IMR-90 (cell line): ENCODE measurements around the gene CALY. TPM values are rescaled to one million over a fixed set of nuclear protein-coding genes. Genes with fewer than 3 reads are reported as not detected.

ENCODE experiments used
- ATAC-seq: fragments of 200-7000 bp; cut with Tn5 transposase; 2 replicates; pipeline ENCODE4 v1.9.1; 2020; ENCODE audit warnings: low read depth, mild to moderate bottlenecking, moderate library complexity
- BruUV-seq: library from RNA; stranded (reverse); fragments of 400-500 nt; replicated peaks from 2 replicates; lab custom pipeline; 2021; lab: Mats Ljungman, UMichigan
- CTCF ChIA-PET: fragments of 300-600 bp; formaldehyde crosslinking; extraction: SDS; loops from one replicate; lab custom pipeline; 2021; ENCODE audit warnings: antibody characterized with exemption; lab: Yijun Ruan, JAX
- POLR2A ChIA-PET: fragments of 300-600 bp; sonication (Branson Sonifier 250); formaldehyde crosslinking; loops from one replicate; lab custom pipeline; 2022; ENCODE audit warnings: antibody characterized with exemption; ENCODE audit not compliant: unreplicated experiment; lab: Charles Lee
- DNase-seq: peaks from one replicate; pipeline ENCODE4 v3.0.0; 2013
- H2AFZ ChIP-seq: replicated peaks from 2 replicates; pipeline ENCODE3; 2013; ENCODE audit warnings: low read length, mild to moderate bottlenecking; ENCODE audit not compliant: poor library complexity
- H2AK5ac ChIP-seq: 2 replicates; pipeline ENCODE4 v1.6.1; 2013; ENCODE audit warnings: low read depth, low read length, inconsistent platforms
- H2AK9ac ChIP-seq: replicated peaks from 2 replicates; pipeline ENCODE3; 2013; ENCODE audit warnings: mild to moderate bottlenecking, low read depth, low read length, moderate library complexity; ENCODE audit not compliant: poor library complexity
- H2BK120ac ChIP-seq: 2 replicates; pipeline ENCODE4 v1.6.1; 2013; ENCODE audit warnings: low read depth, low read length, inconsistent platforms
- H2BK15ac ChIP-seq: 3 replicates; pipeline ENCODE4 v1.6.1; 2013; ENCODE audit warnings: low read depth, low read length, inconsistent platforms
- H2BK20ac ChIP-seq: 2 replicates; pipeline ENCODE4 v1.6.1; 2013; ENCODE audit warnings: low read depth, mild to moderate bottlenecking, inconsistent platforms, low read length, moderate library complexity
- H2BK5ac ChIP-seq: 2 replicates; pipeline ENCODE4 v1.6.1; 2013; ENCODE audit warnings: mild to moderate bottlenecking, low read depth, low read length, inconsistent platforms; ENCODE audit not compliant: poor library complexity, severe bottlenecking
- H3K14ac ChIP-seq: replicated peaks from 2 replicates; pipeline ENCODE4 v1.6.1; 2013; ENCODE audit warnings: low read depth, low read length, inconsistent platforms
- H3K18ac ChIP-seq: 2 replicates; pipeline ENCODE4 v1.6.1; 2013; ENCODE audit warnings: low read depth, low read length, control low read depth
- H3K23ac ChIP-seq: 2 replicates; pipeline ENCODE4 v1.6.1; 2013; ENCODE audit warnings: low read depth, low read length, inconsistent platforms
- H3K27ac ChIP-seq: 2 replicates; pipeline ENCODE4 v1.5.1; 2013; ENCODE audit warnings: mild to moderate bottlenecking, control low read depth, low read length; ENCODE audit not compliant: insufficient read depth
- H3K27me3 ChIP-seq: 2 replicates; pipeline ENCODE4 v1.6.1; 2013; ENCODE audit warnings: low read length; ENCODE audit not compliant: control insufficient read depth, insufficient read depth
- H3K36me3 ChIP-seq: 2 replicates; pipeline ENCODE4 v1.6.1; 2013; ENCODE audit warnings: low read length, mixed read lengths; ENCODE audit not compliant: control insufficient read depth, insufficient read depth
- H3K4ac ChIP-seq: 2 replicates; pipeline ENCODE4 v1.6.1; 2013; ENCODE audit warnings: low read depth, low read length, inconsistent platforms
- H3K4me1 ChIP-seq: 2 replicates; pipeline ENCODE4 v1.6.1; 2013; ENCODE audit warnings: low read length, mixed read lengths; ENCODE audit not compliant: control insufficient read depth, insufficient read depth
- H3K4me2 ChIP-seq: 2 replicates; pipeline ENCODE4 v1.6.1; 2013; ENCODE audit warnings: low read depth, mild to moderate bottlenecking, control low read depth, low read length, moderate library complexity
- H3K4me3 ChIP-seq: 2 replicates; pipeline ENCODE4 v1.5.1; 2013; ENCODE audit warnings: low read depth, mild to moderate bottlenecking, control low read depth, low read length, moderate library complexity; ENCODE audit not compliant: insufficient read depth
- H3K56ac ChIP-seq: 2 replicates; pipeline ENCODE4 v1.6.1; 2013; ENCODE audit warnings: low read length, inconsistent platforms; ENCODE audit not compliant: insufficient read depth; ENCODE audit errors: extremely low read depth
- H3K79me1 ChIP-seq, 2 experiments: 2 replicates each; pipeline ENCODE4 v1.6.1; 2013; ENCODE audit warnings: low read length in 2 of 2, inconsistent platforms in 1 of 2, low read depth in 1 of 2
- H3K9ac ChIP-seq: 2 replicates; pipeline ENCODE4 v1.6.1; 2013; ENCODE audit warnings: low read depth, low read length, control low read depth
- H3K9me1 ChIP-seq: 2 replicates; pipeline ENCODE4 v1.6.1; 2013; ENCODE audit warnings: low read length, inconsistent platforms; ENCODE audit not compliant: insufficient read depth
- H3K9me3 ChIP-seq: 2 replicates; pipeline ENCODE4 v1.6.1; 2013; ENCODE audit warnings: low read length; ENCODE audit not compliant: control insufficient read depth, insufficient read depth
- H4K20me1 ChIP-seq: 2 replicates; pipeline ENCODE4 v1.6.1; 2013; ENCODE audit warnings: low read length, inconsistent platforms; ENCODE audit not compliant: insufficient read depth
- H4K5ac ChIP-seq: 2 replicates; pipeline ENCODE4 v1.6.1; 2013; ENCODE audit warnings: mild to moderate bottlenecking, low read depth, low read length, control low read depth
- H4K8ac ChIP-seq, 2 experiments: 2 replicates each; pipeline ENCODE4 v1.6.1; 2013; ENCODE audit warnings: low read depth in 2 of 2, low read length in 2 of 2, control low read depth in 1 of 2, inconsistent platforms in 1 of 2
- H4K91ac ChIP-seq: 2 replicates; pipeline ENCODE4 v1.6.1; 2013; ENCODE audit warnings: low read depth, low read length, inconsistent platforms; ENCODE audit not compliant: insufficient read depth
- BHLHE40 ChIP-seq: fragments of 150-350 bp; IDR thresholded peaks from 2 replicates; pipeline ENCODE4 v1.6.1; 2016; ENCODE audit warnings: mild to moderate bottlenecking, low read depth, low read length
- CHD1 ChIP-seq: IDR thresholded peaks from 2 replicates; pipeline ENCODE4 v1.6.1; 2012; ENCODE audit warnings: low read depth, low read length, improper control_type of control experiment
- CTCF ChIP-seq: conservative IDR thresholded peaks from 2 replicates; pipeline ENCODE4 v1.5.1; 2012; ENCODE audit warnings: mild to moderate bottlenecking, low read depth, low read length, improper control_type of control experiment
- RAD21 ChIP-seq: IDR thresholded peaks from 2 replicates; pipeline ENCODE4 v1.6.1; 2012; ENCODE audit warnings: low read length, improper control_type of control experiment
- WGBS, 2 experiments: methylation state at CpG; one replicate each; pipeline versions ENCODE4 v1.1.5 to v1.1.7; 2013; ENCODE audit warnings: missing lambda C conversion rate in 2 of 2; ENCODE audit not compliant: insufficient read length in 1 of 2; ENCODE audit errors: extremely low coverage in 2 of 2; 5-methylcytosine and 5-hydroxymethylcytosine counted together
- dilution Hi-C: fragments of 300-500 bp; cut with HindIII; formaldehyde crosslinking; loops from one replicate; pipeline ENCODE4 v1.14.3; 2018; ENCODE audit warnings: low sequenced_read_pairs; ENCODE audit not compliant: unreplicated experiment
- in situ Hi-C: fragments of 300-500 bp; cut with MboI; formaldehyde crosslinking; loops from 3 replicates; pipeline ENCODE4 v1.14.3; 2019; ENCODE audit warnings: low sequenced_read_pairs, inconsistent platforms, mixed read lengths
- intact Hi-C: fragments of 100-400 bp; cut with micrococcal nuclease; formaldehyde crosslinking; loops from 2 replicates; pipeline ENCODE4 v1.10.0; 2022
- polyA plus RNA-seq, 3 experiments: library from polyadenylated mRNA; depleted of rRNA; stranded (reverse); fragments of >200 nt; gene quantifications; 2 replicates each; pipeline ENCODE4 v1.2.3, GENCODE V29; 2012; ENCODE audit warnings: low replicate concordance in 1 of 3
- total RNA-seq: library from RNA; depleted of rRNA; stranded (reverse); fragments of >200 nt; gene quantifications from 2 replicates; pipeline ENCODE4 v1.2.3, GENCODE V29; 2012

The CALY gene
- total and polyA plus RNA-seq, 2 of the 4 experiments (the other 2 are of a cell fraction), result 0.34 TPM; not detected in 1

GRCh38 chr10:133312016-133312768, 24.5 kb downstream of the CALY start:
- H3K9ac ChIP-seq, result no peak overlapping the region
- H4K91ac ChIP-seq, result no peak overlapping the region
- H3K18ac ChIP-seq, result no peak overlapping the region
- H2BK20ac ChIP-seq, result no peak overlapping the region
- peaks cover 7 to 21% of the 10 kb centered on the region in 2 experiments for H3K79me1 ChIP-seq
- ATAC-seq, result no peak
- dilution Hi-C loops, result no loop called here
- no peak overlapping the region for H4K5ac ChIP-seq
- WGBS, 2 experiments, result 100% methylated on average over 7 of the region's 23 CpGs; no CpG with 5 or more reads in 1 of the 2 experiments
- H3K4me2 ChIP-seq, result no peak overlapping the region
- H3K27ac ChIP-seq, result no peak overlapping the region
- H2BK15ac ChIP-seq, result no peak overlapping the region
- POLR2A ChIA-PET, result no interaction called here
- H3K14ac ChIP-seq, result no peak overlapping the region
- H2AFZ ChIP-seq, result no peak overlapping the region
- no peak overlapping the region for H3K4ac ChIP-seq
- TF ChIP-seq RAD21 (no peak), BHLHE40 (no peak), CHD1 (no peak), CTCF (no peak)
- H3K9me1 ChIP-seq, result peaks cover 6% of the 10 kb centered on the region; the same call in 1 of the 2 replicates
- CTCF ChIA-PET, result no interaction called here
- intact Hi-C loops, result no loop called here
- H4K8ac ChIP-seq, result no peak overlapping the region
- H3K4me1 ChIP-seq, result peaks cover 3% of the 10 kb centered on the region; the same call in 1 of the 2 replicates
- H3K56ac ChIP-seq, result no peak overlapping the region
- no peaks in the 10 kb centered on the region for H3K27me3 ChIP-seq
- in situ Hi-C loops, result no loop called here
- no peak for DNase-seq
- no TSS peak for BruUV-seq
- H2BK5ac ChIP-seq, result no peak overlapping the region
- H2AK5ac ChIP-seq, result no peak overlapping the region
- peaks cover 14% of the 10 kb centered on the region; the same call in 1 of the 2 replicates for H3K36me3 ChIP-seq
- H3K4me3 ChIP-seq, result no peak overlapping the region
- H4K20me1 ChIP-seq, result peaks cover 17% of the 10 kb centered on the region
- no peak overlapping the region for H2AK9ac ChIP-seq
- no peak overlapping the region for H3K23ac ChIP-seq
- H3K9me3 ChIP-seq, result no peaks in the 10 kb centered on the region
- H2BK120ac ChIP-seq, result no peak overlapping the region
